ENCODE results near the gene ATXN1.

GRCh38 chr6:16622193-16622592 lies 139.1 kb downstream of the ATXN1 start:
- TF ChIP-seq CTCF (IDR thresholded peaks at IDR 0.05), result no peak
- no peak for TF ChIP-seq POLR2A (IDR thresholded peaks at IDR 0.05; ENCODE audit: low read depth)
- no peak for TF ChIP-seq POLR2AphosphoS5 (IDR thresholded peaks at IDR 0.05)
